Ishikawa (cell line): ENCODE data around the gene SLC25A12.

ENCODE experiments used
- CEBPB ChIP-seq: IDR thresholded peaks from 2 replicates; pipeline ENCODE4 v1.6.1; 2012
- CREB1 ChIP-seq: IDR thresholded peaks from 2 replicates; pipeline ENCODE4 v1.6.1; 2012; ENCODE audit warnings: low read depth
- EGR1 ChIP-seq: IDR thresholded peaks from 2 replicates; pipeline ENCODE4 v1.6.1; 2012
- EP300 ChIP-seq: IDR thresholded peaks from 2 replicates; pipeline ENCODE4 v1.6.1; 2012; ENCODE audit warnings: borderline replicate concordance
- MAX ChIP-seq: IDR thresholded peaks from 2 replicates; pipeline ENCODE4 v1.6.1; 2012
- USF1 ChIP-seq: IDR thresholded peaks from 2 replicates; pipeline ENCODE4 v1.6.1; 2012

- TF ChIP-seq EP300 = no peak
- no peak for TF ChIP-seq EGR1
- TF ChIP-seq USF1 = no peak
- TF ChIP-seq CREB1 = no peak
- no peak for TF ChIP-seq MAX
- TF ChIP-seq CEBPB = no peak
These were observed 19.5 kb upstream of the SLC25A12 start for GRCh38 chr2:171913517-171913916.
